ENCODE data around the gene MYO1E. TPM values are rescaled to one million over a fixed set of nuclear protein-coding genes. Genes with fewer than 3 reads are reported as not detected.

The MYO1E gene
- polyA plus RNA-seq, 1 donor from 2014 or later, result 0.38 TPM

DNA sequence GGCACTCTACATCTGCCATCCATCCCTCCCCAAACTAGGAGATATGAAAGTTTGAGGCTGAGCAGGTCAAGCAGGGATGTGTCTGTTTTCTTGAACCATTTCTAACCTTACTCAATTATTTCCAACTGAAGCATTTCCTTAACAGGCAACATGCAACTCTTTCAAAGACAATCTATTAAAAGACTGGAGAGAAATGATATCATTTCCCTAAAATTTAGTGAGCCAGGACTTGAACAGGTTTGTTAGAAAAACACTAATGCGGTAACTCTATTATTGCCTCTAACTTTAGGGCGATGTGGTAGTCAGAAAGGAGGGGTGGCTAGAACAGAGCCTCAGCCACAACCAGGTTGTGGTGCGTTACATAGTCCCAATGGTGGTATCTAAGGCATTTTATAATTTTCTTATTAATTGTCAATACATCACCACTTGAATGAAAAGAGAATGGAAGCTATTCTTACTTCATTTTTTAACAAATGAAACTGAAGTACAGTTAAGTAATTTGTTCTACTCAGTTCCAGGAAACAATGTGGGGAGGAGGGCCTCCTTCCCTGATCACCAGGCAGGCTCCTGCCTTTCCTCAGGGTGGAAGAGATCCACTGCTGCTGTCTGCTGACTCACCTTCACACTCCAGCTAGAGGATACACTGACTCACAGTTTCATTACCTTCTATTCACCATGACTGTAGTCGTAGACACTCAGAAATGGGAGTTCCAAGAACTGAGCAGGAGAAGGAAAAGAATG lies 22.8 kb downstream of the MYO1E start:
- no peak for TF ChIP-seq TAF1 (IDR thresholded peaks at IDR 0.05; ENCODE audit: low read depth)
- no peak for TF ChIP-seq MXI1 (conservative IDR thresholded peaks at IDR 0.05; ENCODE audit: poor library complexity, severe bottlenecking)
- TF ChIP-seq SMC3 (conservative IDR thresholded peaks at IDR 0.05; ENCODE audit: poor library complexity), result no peak
- TF ChIP-seq POLR2AphosphoS5 (IDR thresholded peaks at IDR 0.05), result no peak
- TF ChIP-seq, protein P1, sequence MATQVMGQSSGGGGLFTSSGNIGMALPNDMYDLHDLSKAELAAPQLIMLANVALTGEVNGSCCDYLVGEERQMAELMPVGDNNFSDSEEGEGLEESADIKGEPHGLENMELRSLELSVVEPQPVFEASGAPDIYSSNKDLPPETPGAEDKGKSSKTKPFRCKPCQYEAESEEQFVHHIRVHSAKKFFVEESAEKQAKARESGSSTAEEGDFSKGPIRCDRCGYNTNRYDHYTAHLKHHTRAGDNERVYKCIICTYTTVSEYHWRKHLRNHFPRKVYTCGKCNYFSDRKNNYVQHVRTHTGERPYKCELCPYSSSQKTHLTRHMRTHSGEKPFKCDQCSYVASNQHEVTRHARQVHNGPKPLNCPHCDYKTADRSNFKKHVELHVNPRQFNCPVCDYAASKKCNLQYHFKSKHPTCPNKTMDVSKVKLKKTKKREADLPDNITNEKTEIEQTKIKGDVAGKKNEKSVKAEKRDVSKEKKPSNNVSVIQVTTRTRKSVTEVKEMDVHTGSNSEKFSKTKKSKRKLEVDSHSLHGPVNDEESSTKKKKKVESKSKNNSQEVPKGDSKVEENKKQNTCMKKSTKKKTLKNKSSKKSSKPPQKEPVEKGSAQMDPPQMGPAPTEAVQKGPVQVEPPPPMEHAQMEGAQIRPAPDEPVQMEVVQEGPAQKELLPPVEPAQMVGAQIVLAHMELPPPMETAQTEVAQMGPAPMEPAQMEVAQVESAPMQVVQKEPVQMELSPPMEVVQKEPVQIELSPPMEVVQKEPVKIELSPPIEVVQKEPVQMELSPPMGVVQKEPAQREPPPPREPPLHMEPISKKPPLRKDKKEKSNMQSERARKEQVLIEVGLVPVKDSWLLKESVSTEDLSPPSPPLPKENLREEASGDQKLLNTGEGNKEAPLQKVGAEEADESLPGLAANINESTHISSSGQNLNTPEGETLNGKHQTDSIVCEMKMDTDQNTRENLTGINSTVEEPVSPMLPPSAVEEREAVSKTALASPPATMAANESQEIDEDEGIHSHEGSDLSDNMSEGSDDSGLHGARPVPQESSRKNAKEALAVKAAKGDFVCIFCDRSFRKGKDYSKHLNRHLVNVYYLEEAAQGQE (IDR thresholded peaks at IDR 0.05; ENCODE audit: borderline replicate concordance), result no peak
- no peak for TF ChIP-seq RAD21 (conservative IDR thresholded peaks at IDR 0.05)
- TF ChIP-seq EP300 (conservative IDR thresholded peaks at IDR 0.05; ENCODE audit: poor library complexity, severe bottlenecking), result no peak
- no peak for TF ChIP-seq EZH2 (IDR thresholded peaks at IDR 0.05; ENCODE audit: borderline replicate concordance, insufficient read depth, low read length, poor library complexity, severe bottlenecking)
- TF ChIP-seq, protein P2, sequence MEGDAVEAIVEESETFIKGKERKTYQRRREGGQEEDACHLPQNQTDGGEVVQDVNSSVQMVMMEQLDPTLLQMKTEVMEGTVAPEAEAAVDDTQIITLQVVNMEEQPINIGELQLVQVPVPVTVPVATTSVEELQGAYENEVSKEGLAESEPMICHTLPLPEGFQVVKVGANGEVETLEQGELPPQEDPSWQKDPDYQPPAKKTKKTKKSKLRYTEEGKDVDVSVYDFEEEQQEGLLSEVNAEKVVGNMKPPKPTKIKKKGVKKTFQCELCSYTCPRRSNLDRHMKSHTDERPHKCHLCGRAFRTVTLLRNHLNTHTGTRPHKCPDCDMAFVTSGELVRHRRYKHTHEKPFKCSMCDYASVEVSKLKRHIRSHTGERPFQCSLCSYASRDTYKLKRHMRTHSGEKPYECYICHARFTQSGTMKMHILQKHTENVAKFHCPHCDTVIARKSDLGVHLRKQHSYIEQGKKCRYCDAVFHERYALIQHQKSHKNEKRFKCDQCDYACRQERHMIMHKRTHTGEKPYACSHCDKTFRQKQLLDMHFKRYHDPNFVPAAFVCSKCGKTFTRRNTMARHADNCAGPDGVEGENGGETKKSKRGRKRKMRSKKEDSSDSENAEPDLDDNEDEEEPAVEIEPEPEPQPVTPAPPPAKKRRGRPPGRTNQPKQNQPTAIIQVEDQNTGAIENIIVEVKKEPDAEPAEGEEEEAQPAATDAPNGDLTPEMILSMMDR (IDR thresholded peaks at IDR 0.05; ENCODE audit: poor library complexity, severe bottlenecking), result no peak
- Histone ChIP-seq H3K27me3 (ENCODE audit: insufficient read depth, low read depth, low read length) (no peaks in the 10 kb centered on the region), H3K4me3 (ENCODE audit: low read length) (no peak overlapping the region), H3K27ac (ENCODE audit: low read length) (no peak overlapping the region), H2AFZ (ENCODE audit: low read depth, low read length) (no peak overlapping the region), H3K36me3 (ENCODE audit: insufficient read depth, low read length) (no peaks in the 10 kb centered on the region), H3K9me3 (ENCODE audit: low read length) (no peaks in the 10 kb centered on the region), H3K4me2 (ENCODE audit: low read length) (no peak overlapping the region), H3K9me2 (ENCODE audit: insufficient read depth, low read length) (no peaks in the 10 kb centered on the region), H3K79me2 (replicated peaks; ENCODE audit: insufficient read depth, low read length) (no peaks in the 10 kb centered on the region), H4K20me1 (ENCODE audit: insufficient read depth) (no peaks in the 10 kb centered on the region), H3K9ac (ENCODE audit: low read length) (no peak overlapping the region), H3F3A (ENCODE audit: insufficient read depth, low read length, poor library complexity, severe bottlenecking) (no peaks in the 10 kb centered on the region)

DNA sequence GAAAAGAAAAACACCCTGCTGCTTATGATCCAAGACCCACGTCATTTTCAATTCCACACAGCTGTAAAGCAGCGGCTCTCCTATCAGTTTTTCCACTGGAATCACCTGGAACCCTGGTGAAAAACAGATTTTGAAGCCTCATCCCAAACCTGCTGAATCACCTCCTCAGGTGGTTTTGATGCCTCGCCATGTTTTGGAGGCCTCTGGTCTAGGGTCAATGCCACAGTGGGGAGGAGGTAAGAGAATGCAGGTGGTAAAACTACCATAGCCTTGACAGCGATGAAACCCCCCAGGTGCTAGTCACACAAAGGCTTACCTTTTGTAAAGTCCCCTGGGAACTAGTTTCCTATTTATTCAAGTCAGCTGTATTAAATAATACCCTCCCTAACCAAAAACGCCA lies 24.8 kb downstream of the MYO1E start:
- no peaks in the 10 kb centered on the region for H3K9me3 ChIP-seq (ENCODE audit: low read length)
- H2AFZ ChIP-seq (ENCODE audit: low read depth, low read length), result no peak overlapping the region
- H3K79me2 ChIP-seq (replicated peaks; ENCODE audit: insufficient read depth, low read length), result no peaks in the 10 kb centered on the region
- H3K4me2 ChIP-seq (ENCODE audit: low read length), result no peak overlapping the region
- H3F3A ChIP-seq (ENCODE audit: insufficient read depth, low read length, poor library complexity, severe bottlenecking), result no peaks in the 10 kb centered on the region
- H3K4me3 ChIP-seq (ENCODE audit: low read length), result no peak overlapping the region
- no peak for TF ChIP-seq MXI1 (conservative IDR thresholded peaks at IDR 0.05; ENCODE audit: poor library complexity, severe bottlenecking)
- TF ChIP-seq, protein P2 (IDR thresholded peaks at IDR 0.05; ENCODE audit: poor library complexity, severe bottlenecking), result no peak
- TF ChIP-seq, protein P1 (IDR thresholded peaks at IDR 0.05; ENCODE audit: borderline replicate concordance), result no peak
- no peak for TF ChIP-seq SMC3 (conservative IDR thresholded peaks at IDR 0.05; ENCODE audit: poor library complexity)
- no peak for TF ChIP-seq EP300 (conservative IDR thresholded peaks at IDR 0.05; ENCODE audit: poor library complexity, severe bottlenecking)
- TF ChIP-seq RAD21 (conservative IDR thresholded peaks at IDR 0.05), result no peak
- TF ChIP-seq POLR2AphosphoS5 (IDR thresholded peaks at IDR 0.05), result no peak
- no peak for TF ChIP-seq EZH2 (IDR thresholded peaks at IDR 0.05; ENCODE audit: borderline replicate concordance, insufficient read depth, low read length, poor library complexity, severe bottlenecking)
- TF ChIP-seq TAF1 (IDR thresholded peaks at IDR 0.05; ENCODE audit: low read depth), result no peak
- H3K36me3 ChIP-seq (ENCODE audit: insufficient read depth, low read length), result no peaks in the 10 kb centered on the region
- no peaks in the 10 kb centered on the region for H3K9me2 ChIP-seq (ENCODE audit: insufficient read depth, low read length)
- no peak overlapping the region for H3K27ac ChIP-seq (ENCODE audit: low read length)
- no peaks in the 10 kb centered on the region for H4K20me1 ChIP-seq (ENCODE audit: insufficient read depth)
- no peaks in the 10 kb centered on the region for H3K27me3 ChIP-seq (ENCODE audit: insufficient read depth, low read depth, low read length)
- H3K9ac ChIP-seq (ENCODE audit: low read length), result no peak overlapping the region
